Measurements from ENCODE around the gene MORN3.

Gene MORN3

GRCh38 chr12:121628037-121628436, 41.4 kb downstream of the MORN3 start:
- Histone ChIP-seq H4K20me1 (ENCODE audit: insufficient read depth, low read length) (no peaks in the 10 kb centered on the region), H3F3A (ENCODE audit: insufficient read depth, low read length) (no peaks in the 10 kb centered on the region; the same call in 1 of the 2 replicates), H3K4me1 (ENCODE audit: low read length) (peaks cover 6% of the 10 kb centered on the region; the same call in 1 of the 2 replicates), H3K9ac (ENCODE audit: low read length) (no peak overlapping the region), H3K27ac (ENCODE audit: low read length) (no peak overlapping the region), H3K9me3 (replicated peaks; ENCODE audit: insufficient read depth, low read length) (no peaks in the 10 kb centered on the region), H3K9me2 (replicated peaks; ENCODE audit: insufficient read depth, low read length) (no peaks in the 10 kb centered on the region), H2AFZ (ENCODE audit: low read length) (no peak overlapping the region), H3K4me3 (ENCODE audit: low read length) (peak overlapping the region; percentile 62), H3K79me2 (ENCODE audit: low read length) (peaks cover 12% of the 10 kb centered on the region), H3K4me2 (ENCODE audit: low read depth, low read length) (peak overlapping the region; percentile 60; the same call in 1 of the 2 replicates), H3K27me3 (replicated peaks; ENCODE audit: insufficient read depth, low read length) (no peaks in the 10 kb centered on the region), H3K36me3 (replicated peaks; ENCODE audit: insufficient read depth, low read length) (no peaks in the 10 kb centered on the region)
- no peak for DNase-seq
- TF ChIP-seq EZH2phosphoT487 (IDR thresholded peaks at IDR 0.05; ENCODE audit: low read length): no peak
- no peak for TF ChIP-seq CTCF (IDR thresholded peaks at IDR 0.05; ENCODE audit: low read length)
- no peak for TF ChIP-seq EZH2 (optimal IDR thresholded peaks at IDR 0.05; ENCODE audit: low read depth, low read length)

- peak overlapping the region; percentile 60; the same call in 1 of the 2 replicates for H3K4me2 ChIP-seq (ENCODE audit: low read depth, low read length)
- peak overlapping the region; percentile 62 for H3K4me3 ChIP-seq (ENCODE audit: low read length)
- H2AFZ ChIP-seq (ENCODE audit: low read length): peak overlapping the region; percentile 35; the same call in 1 of the 2 replicates
- H3K9me2 ChIP-seq (replicated peaks; ENCODE audit: insufficient read depth, low read length): no peaks in the 10 kb centered on the region
- no peaks in the 10 kb centered on the region for H3K27me3 ChIP-seq (replicated peaks; ENCODE audit: insufficient read depth, low read length)
- H3F3A ChIP-seq (ENCODE audit: insufficient read depth, low read length): no peaks in the 10 kb centered on the region; the same call in 1 of the 2 replicates
- H3K4me1 ChIP-seq (ENCODE audit: low read length): peaks cover 6% of the 10 kb centered on the region; the same call in 1 of the 2 replicates
- H3K36me3 ChIP-seq (replicated peaks; ENCODE audit: insufficient read depth, low read length): no peaks in the 10 kb centered on the region
- peak; percentile 33 for DNase-seq
- no peaks in the 10 kb centered on the region for H4K20me1 ChIP-seq (ENCODE audit: insufficient read depth, low read length)
- peak overlapping the region; percentile 41; the same call in 1 of the 2 replicates for H3K27ac ChIP-seq (ENCODE audit: low read length)
- TF ChIP-seq EZH2 (optimal IDR thresholded peaks at IDR 0.05; ENCODE audit: low read depth, low read length) (no peak), EZH2phosphoT487 (IDR thresholded peaks at IDR 0.05; ENCODE audit: low read length) (no peak), CTCF (IDR thresholded peaks at IDR 0.05; ENCODE audit: low read length) (0 out of 2 replicates have a peak, but pooled peaks have one; percentile 10)
- no peaks in the 10 kb centered on the region for H3K9me3 ChIP-seq (replicated peaks; ENCODE audit: insufficient read depth, low read length)
- peak overlapping the region; percentile 55 for H3K9ac ChIP-seq (ENCODE audit: low read length)
- H3K79me2 ChIP-seq (ENCODE audit: low read length): peaks cover 12% of the 10 kb centered on the region
Measured at GRCh38 chr12:121626853-121627640, 42.4 kb downstream of the MORN3 start.

GRCh38 chr12:121626087-121626852, 43.2 kb downstream of the MORN3 start, which contains the start of gene ORAI1:
TSS of gene ORAI1 (plus strand) at chr12:121626530.
- peak within 1 kb of the TSS; percentile 69; the same call in 1 of the 2 replicates for H3K4me2 ChIP-seq (ENCODE audit: low read depth, low read length)
- H3K4me3 ChIP-seq (ENCODE audit: low read length): peak within 1 kb of the TSS; percentile 62
- DNase-seq: peak; percentile 83
- peak within 1 kb of the TSS; percentile 41; the same call in 1 of the 2 replicates for H3K27ac ChIP-seq (ENCODE audit: low read length)
- H3F3A ChIP-seq (ENCODE audit: insufficient read depth, low read length): no peaks in the 10 kb centered on the region; the same call in 1 of the 2 replicates
- peak within 1 kb of the TSS; percentile 61 for H3K9ac ChIP-seq (ENCODE audit: low read length)
- H3K4me1 ChIP-seq (ENCODE audit: low read length): peaks cover 6% of the 10 kb centered on the region; the same call in 1 of the 2 replicates
- H3K9me2 ChIP-seq (replicated peaks; ENCODE audit: insufficient read depth, low read length): no peaks in the 10 kb centered on the region
- H3K79me2 ChIP-seq (ENCODE audit: low read length): peaks cover 12% of the 10 kb centered on the region
- H4K20me1 ChIP-seq (ENCODE audit: insufficient read depth, low read length): no peaks in the 10 kb centered on the region
- TF ChIP-seq EZH2 (optimal IDR thresholded peaks at IDR 0.05; ENCODE audit: low read depth, low read length) (no peak), CTCF (IDR thresholded peaks at IDR 0.05; ENCODE audit: low read length) (no peak), EZH2phosphoT487 (IDR thresholded peaks at IDR 0.05; ENCODE audit: low read length) (no peak)
- H3K9me3 ChIP-seq (replicated peaks; ENCODE audit: insufficient read depth, low read length): no peaks in the 10 kb centered on the region
- H3K27me3 ChIP-seq (replicated peaks; ENCODE audit: insufficient read depth, low read length): no peaks in the 10 kb centered on the region
- H3K36me3 ChIP-seq (replicated peaks; ENCODE audit: insufficient read depth, low read length): no peaks in the 10 kb centered on the region
- H2AFZ ChIP-seq (ENCODE audit: low read length): peak within 1 kb of the TSS; percentile 85
